ENCODE results near the gene RPS15. TPM values are rescaled to one million over a fixed set of nuclear protein-coding genes. Genes with fewer than 3 reads are reported as not detected.
A peak's percentile ranks its signal among the peaks of the same experiment; 100 is the strongest.
"Not testable (repeated sequence)": the region's sequence is repeated elsewhere in the genome, so short reads cannot be mapped to it uniquely, and the experiment has no call there.

RPS15 gene
- total RNA-seq, 4 donors from 2014 or later: 1,291 to 3,466 (median 2,344) TPM

DNA sequence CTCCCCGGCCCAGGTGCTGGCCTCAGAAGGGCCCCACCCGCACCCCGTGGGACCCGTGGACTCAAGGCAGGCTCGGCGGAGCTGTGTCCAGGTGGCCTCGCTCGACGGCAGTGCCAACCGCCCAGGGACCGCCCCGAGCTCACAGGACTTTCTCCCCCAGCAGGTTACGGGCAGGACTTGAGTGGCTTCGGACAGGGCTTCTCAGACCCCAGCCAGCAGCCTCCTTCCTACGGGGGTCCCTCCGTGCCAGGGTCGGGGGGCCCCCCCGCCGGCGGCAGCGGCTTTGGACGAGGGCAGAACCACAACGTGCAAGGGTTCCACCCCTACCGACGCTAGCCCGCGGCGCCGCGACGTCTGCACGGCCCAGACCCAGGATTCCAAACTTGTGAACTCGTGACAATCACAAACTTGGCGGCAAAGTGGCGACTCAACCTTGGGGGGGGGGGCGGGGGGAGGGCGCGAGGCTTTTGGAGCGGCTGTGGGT, 3.6 kb upstream of the RPS15 start:
- peaks cover 0 to 73% of the 10 kb centered on the region in 2 donors for H3K36me3 ChIP-seq
- H3K4me3 ChIP-seq: no peak overlapping the region
- H3K27ac ChIP-seq: no peak overlapping the region
- no peak for ATAC-seq
- peaks cover 0 to 15% (median 6%) of the 10 kb centered on the region in 3 donors for H3K4me1 ChIP-seq
- H3K27me3 ChIP-seq: no peaks in the 10 kb centered on the region
- H3K9me3 ChIP-seq: no peaks in the 10 kb centered on the region
- 71 to 80% methylated on average over 3 to 14 of the region's 39 CpGs for WGBS, 2 donors (ENCODE audit: low coverage in 1 of 2)
- no peak for TF ChIP-seq POLR2AphosphoS5 (IDR thresholded peaks at IDR 0.05)
- no peak for TF ChIP-seq POLR2A (IDR thresholded peaks at IDR 0.05)
- no peak for TF ChIP-seq EP300 (IDR thresholded peaks at IDR 0.05)
- TF ChIP-seq CTCF (IDR thresholded peaks at IDR 0.05): no peak

DNA sequence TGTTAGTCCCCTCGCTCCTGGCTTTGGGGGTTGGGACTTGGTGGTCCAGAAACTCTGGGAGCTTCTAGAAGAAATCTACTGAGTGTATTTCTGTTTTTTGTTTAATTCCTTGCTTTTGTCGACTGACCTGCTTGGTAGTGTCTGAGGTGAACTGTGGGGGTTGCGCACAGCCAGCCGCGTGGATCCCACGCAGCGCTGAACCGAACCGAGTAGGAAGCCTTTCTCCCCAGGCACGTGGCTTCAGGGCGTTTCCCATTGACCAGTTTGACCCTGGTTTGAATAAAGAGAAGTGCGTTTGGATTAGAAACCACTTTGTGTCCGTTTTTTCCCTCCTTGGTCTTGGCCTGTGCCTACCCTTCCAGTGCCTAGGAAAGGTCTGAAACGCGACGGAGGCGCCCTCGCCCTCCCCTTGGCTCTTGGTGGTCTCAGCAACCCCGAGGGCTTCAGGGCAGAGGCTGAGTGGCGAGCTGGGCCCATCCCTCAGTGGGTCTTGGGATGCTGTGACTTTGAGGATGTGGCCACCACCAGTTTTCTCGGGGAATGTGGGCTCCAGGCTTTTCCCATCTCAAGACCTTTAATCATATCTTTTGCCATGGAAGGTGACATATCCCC, 2.7 kb upstream of the RPS15 start:
- Histone ChIP-seq H3K36me3 (peaks cover 0 to 73% of the 10 kb centered on the region in 2 donors), H3K27ac (no peak overlapping the region), H3K4me1 (peaks cover 0 to 24% (median 8%) of the 10 kb centered on the region in 3 donors), H3K9me3 (no peaks in the 10 kb centered on the region), H3K27me3 (no peaks in the 10 kb centered on the region), H3K4me3 (no peak overlapping the region)
- TF ChIP-seq POLR2A (IDR thresholded peaks at IDR 0.05): no peak
- no peak for ATAC-seq
- WGBS, 2 donors (ENCODE audit: low coverage in 1 of 2): 50 to 90% methylated on average over 3 to 7 of the region's 21 CpGs

GRCh38 chr19:1437609-1438008, 587 bp upstream of the RPS15 start:
- 41 to 71% methylated on average over 7 to 8 of the region's 8 CpGs for WGBS, 2 donors (ENCODE audit: low coverage in 1 of 2)
- Histone ChIP-seq H3K27me3 (no peaks in the 10 kb centered on the region), H3K9me3 (no peaks in the 10 kb centered on the region), H3K36me3 (peaks cover 0 to 73% of the 10 kb centered on the region in 2 donors), H3K4me1 (peaks cover 0 to 31% (median 8%) of the 10 kb centered on the region in 3 donors), H3K27ac (peak overlapping the region in 1 of 4 donors; percentile 87), H3K4me3 (peak overlapping the region in 1 of 2 donors; percentile 92)
- ATAC-seq: no peak
- no peak for TF ChIP-seq POLR2A (IDR thresholded peaks at IDR 0.05)
- no peak for TF ChIP-seq POLR2AphosphoS5 (IDR thresholded peaks at IDR 0.05)
- TF ChIP-seq EP300 (IDR thresholded peaks at IDR 0.05): no peak
- TF ChIP-seq CTCF (IDR thresholded peaks at IDR 0.05): no peak

- Histone ChIP-seq H3K4me1 (peaks cover 0 to 31% (median 8%) of the 10 kb centered on the region in 3 donors), H3K36me3 (peaks cover 0 to 68% of the 10 kb centered on the region in 2 donors), H3K27me3 (no peaks in the 10 kb centered on the region), H3K9me3 (no peaks in the 10 kb centered on the region), H3K4me3 (peak overlapping the region; percentile 75 to 92), H3K27ac (peak overlapping the region; percentile 54 to 90 (median 88))
- 0 to 2% methylated on average over 7 to 8 of the region's 26 CpGs for WGBS, 2 donors (ENCODE audit: low coverage in 1 of 2)
- no peak for ATAC-seq
- no peak for TF ChIP-seq POLR2A (IDR thresholded peaks at IDR 0.05)
- TF ChIP-seq POLR2AphosphoS5 (IDR thresholded peaks at IDR 0.05): no peak
- TF ChIP-seq EP300 (IDR thresholded peaks at IDR 0.05): no peak
These were observed 748 bp downstream of the RPS15 start for GRCh38 chr19:1438933-1439354.

GRCh38 chr19:1439525-1440417, 1.6 kb downstream of the RPS15 start:
- H3K27me3 ChIP-seq: not testable (repeated sequence)

GRCh38 chr19:1440418-1440801, 2.2 kb downstream of the RPS15 start:
- Histone ChIP-seq H3K27me3 (peaks cover 6% of the 10 kb centered on the region), H3K27ac (no peak overlapping the region), H3K36me3 (peaks cover 0 to 53% of the 10 kb centered on the region in 2 donors), H3K4me1 (peaks cover 0 to 41% (median 17%) of the 10 kb centered on the region in 3 donors), H3K9me3 (no peaks in the 10 kb centered on the region), H3K4me3 (no peak overlapping the region)
- ATAC-seq: no peak
- WGBS, 2 donors (ENCODE audit: low coverage in 1 of 2): no CpG with 5 or more reads among the region's 15 CpGs
- no peak for TF ChIP-seq EP300 (IDR thresholded peaks at IDR 0.05)
- no peak for TF ChIP-seq POLR2A (IDR thresholded peaks at IDR 0.05)
- TF ChIP-seq POLR2AphosphoS5 (IDR thresholded peaks at IDR 0.05): no peak
- TF ChIP-seq CTCF (IDR thresholded peaks at IDR 0.05): no peak

More at GRCh38 chr19:1439525-1440417, 1.6 kb downstream of the RPS15 start:
- Histone ChIP-seq H3K36me3 (peaks cover 0 to 60% of the 10 kb centered on the region in 2 donors), H3K4me3 (peak overlapping the region; percentile 75 to 92), H3K4me1 (peaks cover 0 to 34% (median 10%) of the 10 kb centered on the region in 3 donors), H3K27ac (peak overlapping the region in 2 of 4 donors; percentile 87 to 90)
- not testable (repeated sequence) for H3K9me3 ChIP-seq, ATAC-seq
- 77% methylated on average over 8 of the region's 57 CpGs; no CpG with 5 or more reads in 1 of the 2 donors for WGBS, 2 donors (ENCODE audit: low coverage in 1 of 2)
